Measurements from ENCODE around the gene SHC4. TPM values are rescaled to one million over a fixed set of nuclear protein-coding genes. Genes with fewer than 3 reads are reported as not detected.

SHC4 gene
- total RNA-seq, 1 donor from 2014 or later = 35.6 TPM

GRCh38 chr15:48828471-48828870 is 135.2 kb downstream of the SHC4 start:
- TF ChIP-seq, protein P1, sequence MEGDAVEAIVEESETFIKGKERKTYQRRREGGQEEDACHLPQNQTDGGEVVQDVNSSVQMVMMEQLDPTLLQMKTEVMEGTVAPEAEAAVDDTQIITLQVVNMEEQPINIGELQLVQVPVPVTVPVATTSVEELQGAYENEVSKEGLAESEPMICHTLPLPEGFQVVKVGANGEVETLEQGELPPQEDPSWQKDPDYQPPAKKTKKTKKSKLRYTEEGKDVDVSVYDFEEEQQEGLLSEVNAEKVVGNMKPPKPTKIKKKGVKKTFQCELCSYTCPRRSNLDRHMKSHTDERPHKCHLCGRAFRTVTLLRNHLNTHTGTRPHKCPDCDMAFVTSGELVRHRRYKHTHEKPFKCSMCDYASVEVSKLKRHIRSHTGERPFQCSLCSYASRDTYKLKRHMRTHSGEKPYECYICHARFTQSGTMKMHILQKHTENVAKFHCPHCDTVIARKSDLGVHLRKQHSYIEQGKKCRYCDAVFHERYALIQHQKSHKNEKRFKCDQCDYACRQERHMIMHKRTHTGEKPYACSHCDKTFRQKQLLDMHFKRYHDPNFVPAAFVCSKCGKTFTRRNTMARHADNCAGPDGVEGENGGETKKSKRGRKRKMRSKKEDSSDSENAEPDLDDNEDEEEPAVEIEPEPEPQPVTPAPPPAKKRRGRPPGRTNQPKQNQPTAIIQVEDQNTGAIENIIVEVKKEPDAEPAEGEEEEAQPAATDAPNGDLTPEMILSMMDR (IDR thresholded peaks at IDR 0.05) = no peak
- no peaks in the 10 kb centered on the region for H3K27me3 Mint-ChIP-seq (ENCODE audit: low read depth)
- peaks cover 29% of the 10 kb centered on the region for H3K36me3 Mint-ChIP-seq (ENCODE audit: low read depth)
- peaks cover 7% of the 10 kb centered on the region for H3K4me1 Mint-ChIP-seq (ENCODE audit: low read depth)
- no peak overlapping the region for H3K4me3 Mint-ChIP-seq (ENCODE audit: unreplicated experiment)
- DNase-seq (ENCODE audit: low spot score) = no peak
- H3K9me3 Mint-ChIP-seq (ENCODE audit: low read depth) = peaks cover 10% of the 10 kb centered on the region
- H3K27ac Mint-ChIP-seq (ENCODE audit: unreplicated experiment) = no peak overlapping the region

DNA sequence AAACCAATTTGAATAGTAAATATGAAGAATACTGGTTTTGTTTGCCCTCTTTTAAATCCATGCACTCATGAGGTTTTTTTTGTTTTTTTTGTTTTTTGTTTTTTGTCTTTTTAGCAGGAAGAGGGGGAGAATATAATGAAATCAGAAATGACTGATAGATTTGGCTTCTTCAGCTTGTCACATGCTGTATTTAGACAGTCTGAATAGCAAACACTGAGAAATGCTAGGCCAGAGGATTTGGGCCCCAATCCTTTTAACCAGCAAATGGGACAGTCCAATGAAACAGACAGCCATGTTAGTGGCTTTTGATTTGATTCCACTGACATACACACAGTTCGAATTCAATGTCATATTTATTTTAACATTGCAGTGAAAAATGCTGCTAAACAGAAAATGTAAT is 138.6 kb downstream of the SHC4 start:
- no peak overlapping the region for H3K4me3 Mint-ChIP-seq (ENCODE audit: unreplicated experiment)
- H3K9me3 Mint-ChIP-seq (ENCODE audit: low read depth) = peaks cover 4% of the 10 kb centered on the region
- peaks cover 12% of the 10 kb centered on the region for H3K4me1 Mint-ChIP-seq (ENCODE audit: low read depth)
- H3K36me3 Mint-ChIP-seq (ENCODE audit: low read depth) = peaks cover 28% of the 10 kb centered on the region
- DNase-seq (ENCODE audit: low spot score) = no peak
- TF ChIP-seq, protein P1 (IDR thresholded peaks at IDR 0.05) = no peak
- no peaks in the 10 kb centered on the region for H3K27me3 Mint-ChIP-seq (ENCODE audit: low read depth)
- no peak overlapping the region for H3K27ac Mint-ChIP-seq (ENCODE audit: unreplicated experiment)

- H3K27me3 Mint-ChIP-seq (ENCODE audit: low read depth) = no peaks in the 10 kb centered on the region
- H3K4me3 Mint-ChIP-seq (ENCODE audit: unreplicated experiment) = no peak overlapping the region
- TF ChIP-seq, protein P1 (IDR thresholded peaks at IDR 0.05) = no peak
- H3K27ac Mint-ChIP-seq (ENCODE audit: unreplicated experiment) = no peak overlapping the region
- H3K36me3 Mint-ChIP-seq (ENCODE audit: low read depth) = peaks cover 23% of the 10 kb centered on the region
- no peak for DNase-seq (ENCODE audit: low spot score)
- H3K9me3 Mint-ChIP-seq (ENCODE audit: low read depth) = peaks cover 4% of the 10 kb centered on the region
- peaks cover 12% of the 10 kb centered on the region for H3K4me1 Mint-ChIP-seq (ENCODE audit: low read depth)
Observed at GRCh38 chr15:48823706-48824105, 140.0 kb downstream of the SHC4 start.

DNA sequence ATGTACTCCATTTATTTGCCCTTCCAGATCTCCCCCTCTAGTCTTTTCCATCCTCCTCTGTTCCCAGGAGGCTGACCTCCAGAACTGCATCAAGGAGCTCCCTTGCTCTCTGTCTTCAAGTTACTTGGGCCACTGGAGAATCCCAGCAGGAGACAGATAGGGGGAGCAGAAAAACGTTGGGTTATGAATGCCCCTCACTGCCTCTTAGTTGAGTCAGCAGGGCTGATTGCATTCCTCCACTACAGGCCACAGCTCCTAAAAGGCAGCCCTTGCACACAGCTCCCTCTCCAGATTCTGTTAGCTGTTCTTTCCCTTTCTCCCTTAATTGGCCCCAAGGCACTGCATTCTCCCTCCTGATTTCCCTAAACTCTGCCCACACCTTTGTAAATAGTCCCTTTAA is 140.5 kb downstream of the SHC4 start:
- H3K9me3 Mint-ChIP-seq (ENCODE audit: low read depth) = peaks cover 4% of the 10 kb centered on the region
- TF ChIP-seq, protein P1 (IDR thresholded peaks at IDR 0.05) = no peak

GRCh38 chr15:48814286-48814685 is 149.4 kb downstream of the SHC4 start:
- no peak for DNase-seq (ENCODE audit: low spot score)
- no peak overlapping the region for H3K4me3 Mint-ChIP-seq (ENCODE audit: unreplicated experiment)
- peaks cover 13% of the 10 kb centered on the region for H3K4me1 Mint-ChIP-seq (ENCODE audit: low read depth)
- H3K27me3 Mint-ChIP-seq (ENCODE audit: low read depth) = no peaks in the 10 kb centered on the region
- TF ChIP-seq, protein P1 (IDR thresholded peaks at IDR 0.05) = no peak
- no peak overlapping the region for H3K27ac Mint-ChIP-seq (ENCODE audit: unreplicated experiment)
- H3K36me3 Mint-ChIP-seq (ENCODE audit: low read depth) = no peaks in the 10 kb centered on the region
- no peaks in the 10 kb centered on the region for H3K9me3 Mint-ChIP-seq (ENCODE audit: low read depth)

More for the DNA sequence above, 140.5 kb downstream of the SHC4 start:
- peaks cover 12% of the 10 kb centered on the region for H3K4me1 Mint-ChIP-seq (ENCODE audit: low read depth)
- H3K4me3 Mint-ChIP-seq (ENCODE audit: unreplicated experiment) = no peak overlapping the region
- peaks cover 23% of the 10 kb centered on the region for H3K36me3 Mint-ChIP-seq (ENCODE audit: low read depth)
- no peaks in the 10 kb centered on the region for H3K27me3 Mint-ChIP-seq (ENCODE audit: low read depth)
- DNase-seq (ENCODE audit: low spot score) = no peak
- H3K27ac Mint-ChIP-seq (ENCODE audit: unreplicated experiment) = no peak overlapping the region
